HS-5 (cell line): Measurements from ENCODE around the gene FOXA1.
"Not testable (repeated sequence)": the region's sequence is repeated elsewhere in the genome, so short reads cannot be mapped to it uniquely, and the experiment has no call there.

Experiments
- DNase-seq: peaks from one replicate; pipeline ENCODE4 v3.0.0-alpha.2; 2012; ENCODE audit warnings: low read depth

Gene FOXA1

DNA sequence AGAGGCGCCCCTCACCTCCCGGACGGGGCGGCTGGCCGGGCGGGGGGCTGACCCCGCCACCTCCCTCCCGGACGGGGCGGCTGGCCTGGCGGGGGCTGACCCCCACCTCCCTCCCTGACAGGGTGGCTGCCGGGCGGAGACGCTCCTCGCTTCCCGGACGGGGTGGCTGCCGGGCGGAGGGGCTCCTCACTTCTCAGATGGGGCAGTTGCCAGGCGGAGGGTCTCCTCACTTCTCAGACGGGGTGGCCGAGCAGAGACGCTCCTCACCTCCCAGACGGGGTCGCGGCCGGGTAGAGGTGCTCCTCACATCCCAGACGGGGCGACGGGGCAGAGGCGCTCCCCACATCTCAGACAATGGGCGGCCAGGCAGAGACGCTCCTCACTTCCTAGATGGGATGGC, 39.5 kb downstream of the FOXA1 start:
- DNase-seq, result not testable (repeated sequence)

GRCh38 chr14:37553935-37554550, 41.0 kb downstream of the FOXA1 start:
- no peak for DNase-seq

DNA sequence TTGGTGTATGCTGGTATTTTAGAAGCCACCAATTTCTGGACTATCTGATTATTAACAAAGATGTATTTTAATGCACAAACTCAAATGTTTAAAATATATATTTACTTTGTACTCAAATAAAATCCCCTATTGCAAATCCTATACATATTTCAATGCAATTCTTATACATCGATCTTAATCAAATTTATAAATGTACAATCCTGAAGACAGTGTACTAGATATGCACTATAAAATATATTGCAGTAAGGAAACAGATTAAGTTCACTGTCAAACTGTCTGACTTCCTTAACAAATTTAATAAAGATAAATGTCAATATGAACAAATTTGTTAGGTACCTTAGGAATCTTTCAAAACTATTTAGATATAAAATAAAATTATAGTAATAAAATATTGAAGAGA, 43.9 kb downstream of the FOXA1 start:
- no peak for DNase-seq

- DNase-seq, result no peak
Observed at GRCh38 chr14:37550511-37550910, 44.5 kb downstream of the FOXA1 start.

DNA sequence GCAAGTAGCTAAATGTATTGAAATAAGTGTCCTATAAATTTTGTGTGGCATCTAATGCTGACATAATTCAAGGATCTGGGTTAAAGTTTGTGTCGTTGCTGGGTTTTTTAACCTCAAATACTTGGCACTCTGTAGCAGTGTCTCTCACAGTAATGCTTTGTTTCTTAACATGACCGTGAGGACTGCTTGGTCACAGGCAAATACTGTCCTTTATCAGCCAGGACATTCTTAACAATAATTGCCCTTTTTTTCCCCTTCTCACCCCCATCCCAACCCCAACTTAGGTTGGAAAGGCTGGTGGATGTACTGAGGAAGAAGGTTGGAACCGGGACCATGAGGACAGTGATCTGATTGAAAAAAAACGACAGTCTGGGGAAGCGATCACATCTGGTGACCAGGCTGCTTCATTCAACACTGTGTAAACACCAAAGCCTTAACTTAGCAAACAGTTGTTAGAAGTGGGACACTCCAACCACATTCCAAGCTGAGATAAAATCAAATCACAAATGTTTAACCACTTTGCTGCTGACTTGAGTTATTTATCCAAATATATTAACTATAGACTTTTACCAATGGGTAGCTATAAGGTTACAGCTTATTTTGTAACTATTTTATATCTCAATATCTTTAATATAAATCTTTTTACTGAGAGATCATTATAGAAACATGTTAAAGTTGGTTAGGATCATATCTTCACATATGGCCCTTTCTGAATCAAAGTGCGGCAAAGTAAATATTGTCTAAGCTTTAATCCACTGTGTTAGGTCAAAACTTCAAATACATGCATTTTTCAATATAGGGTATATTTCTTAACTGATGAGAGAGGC, 48.2 kb downstream of the FOXA1 start:
- no peak for DNase-seq

GRCh38 chr14:37545174-37545573, 49.9 kb downstream of the FOXA1 start:
- no peak for DNase-seq

DNA sequence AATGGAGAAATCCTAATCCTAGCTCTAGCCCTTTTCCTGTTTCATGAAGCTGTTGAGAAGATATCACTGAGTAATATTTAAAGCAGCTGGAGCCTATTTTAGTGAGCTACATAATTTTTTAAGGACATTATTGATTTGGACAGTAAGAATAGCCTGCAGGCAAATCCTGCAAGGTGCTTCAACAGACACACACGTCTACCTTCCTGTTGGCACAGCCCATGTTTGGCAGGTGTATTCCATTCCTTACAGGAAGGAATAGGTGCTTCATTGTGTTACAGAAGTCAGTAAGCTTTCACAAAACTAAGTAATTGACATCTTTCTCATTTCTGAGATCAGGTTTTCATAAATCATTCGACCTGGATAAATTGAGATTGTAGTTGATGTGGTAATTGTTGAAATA, 50.6 kb downstream of the FOXA1 start:
- DNase-seq, result no peak

GRCh38 chr14:37539992-37540391, 55.1 kb downstream of the FOXA1 start:
- no peak for DNase-seq
